BLaER1 (cell line): ENCODE data around the gene TFCP2L1.

Experiments used
- H3K27ac ChIP-seq: shearing (Covaris generic); formaldehyde crosslinking; 2 replicates; pipeline ENCODE4 v1.8.1; 2022
- H3K27me3 ChIP-seq: shearing (Covaris generic); formaldehyde crosslinking; 2 replicates; pipeline ENCODE4 v1.8.1; 2022
- H3K36me3 ChIP-seq: shearing (Covaris generic); formaldehyde crosslinking; 2 replicates; pipeline ENCODE4 v1.8.1; 2022
- H3K4me1 ChIP-seq: shearing (Covaris generic); formaldehyde crosslinking; 2 replicates; pipeline ENCODE4 v1.8.1; 2022
- H3K4me2 ChIP-seq: shearing (Covaris generic); formaldehyde crosslinking; 2 replicates; pipeline ENCODE4 v1.8.1; 2022
- H3K4me3 ChIP-seq: shearing (Covaris generic); formaldehyde crosslinking; 2 replicates; pipeline ENCODE4 v1.8.1; 2022
- H3K9ac ChIP-seq: shearing (Covaris generic); formaldehyde crosslinking; 2 replicates; pipeline ENCODE4 v1.8.1; 2022
- H3K9me3 ChIP-seq: shearing (Covaris generic); formaldehyde crosslinking; 2 replicates; pipeline ENCODE4 v1.8.1; 2022
- H4K20me1 ChIP-seq: shearing (Covaris generic); formaldehyde crosslinking; 2 replicates; pipeline ENCODE4 v1.8.1; 2022
- Cebpa-rat ChIP-seq: shearing (Covaris generic); IDR thresholded peaks from 2 replicates; pipeline ENCODE4 v1.8.1; 2022

Gene TFCP2L1

DNA sequence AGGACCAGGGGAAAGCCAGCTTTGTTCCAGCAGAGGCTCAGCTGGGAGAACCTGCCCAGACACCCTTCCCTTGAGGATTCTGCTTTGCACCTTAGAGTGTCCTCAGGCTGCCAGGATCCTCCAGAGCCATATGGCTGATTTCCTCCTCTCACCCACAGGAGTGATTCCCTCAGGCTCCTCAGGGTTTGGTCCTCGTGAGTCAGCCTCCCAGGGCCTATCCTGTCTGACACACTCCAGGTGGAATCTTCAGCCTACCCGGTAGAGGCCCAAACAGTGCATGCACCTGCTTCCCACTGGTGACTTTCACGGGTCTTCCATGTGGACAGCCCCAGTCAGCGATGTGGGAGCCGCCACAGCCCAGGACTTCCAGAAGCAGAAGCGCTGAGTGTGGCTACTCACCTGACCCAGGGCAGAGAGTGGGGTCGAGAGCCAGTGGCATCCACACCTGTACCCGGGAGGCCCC lies 73.3 kb downstream of the TFCP2L1 start:
- Histone ChIP-seq H4K20me1 (no peaks in the 10 kb centered on the region), H3K4me2 (no peak overlapping the region), H3K4me1 (no peaks in the 10 kb centered on the region), H3K27me3 (no peaks in the 10 kb centered on the region), H3K9me3 (no peaks in the 10 kb centered on the region), H3K9ac (no peak overlapping the region), H3K27ac (no peak overlapping the region), H3K36me3 (no peaks in the 10 kb centered on the region), H3K4me3 (no peak overlapping the region)
- TF ChIP-seq Cebpa-rat = no peak

- Histone ChIP-seq H3K9me3 (no peaks in the 10 kb centered on the region), H3K4me3 (no peak overlapping the region), H3K9ac (no peak overlapping the region), H3K4me1 (no peaks in the 10 kb centered on the region), H3K27me3 (no peaks in the 10 kb centered on the region), H3K36me3 (no peaks in the 10 kb centered on the region), H3K4me2 (no peak overlapping the region), H4K20me1 (no peaks in the 10 kb centered on the region), H3K27ac (no peak overlapping the region)
- TF ChIP-seq Cebpa-rat = no peak
Observed at GRCh38 chr2:121211251-121211650, 73.8 kb downstream of the TFCP2L1 start.

DNA sequence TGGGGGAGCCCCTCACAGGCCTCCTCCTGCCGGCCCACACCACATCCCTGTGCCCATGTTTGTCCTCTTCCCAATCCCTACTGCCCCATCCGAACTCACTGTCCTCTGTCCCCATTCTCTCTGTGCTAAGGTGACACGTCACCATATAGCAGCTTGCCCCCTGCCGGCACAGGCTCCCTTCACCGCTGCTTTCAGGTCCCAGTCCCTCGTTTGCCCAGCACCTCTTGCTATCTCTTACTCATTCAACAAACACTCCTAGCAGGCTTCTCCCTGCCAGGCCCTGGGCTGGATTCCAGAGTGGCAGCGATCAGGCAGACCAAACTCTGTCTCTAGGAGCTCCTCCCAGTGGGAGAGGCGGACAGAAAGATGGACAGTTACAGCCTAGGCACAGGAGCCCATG lies 74.3 kb downstream of the TFCP2L1 start:
- Histone ChIP-seq H3K27ac (no peak overlapping the region), H3K4me1 (no peaks in the 10 kb centered on the region), H3K36me3 (no peaks in the 10 kb centered on the region), H3K27me3 (no peaks in the 10 kb centered on the region), H3K4me3 (no peak overlapping the region), H4K20me1 (no peaks in the 10 kb centered on the region), H3K9me3 (no peaks in the 10 kb centered on the region), H3K4me2 (no peak overlapping the region), H3K9ac (no peak overlapping the region)
- TF ChIP-seq Cebpa-rat = no peak

- H3K27ac ChIP-seq = no peak overlapping the region
- no peak overlapping the region for H3K4me3 ChIP-seq
- H3K9me3 ChIP-seq = no peaks in the 10 kb centered on the region
- H3K27me3 ChIP-seq = no peaks in the 10 kb centered on the region
- H3K36me3 ChIP-seq = no peaks in the 10 kb centered on the region
- H4K20me1 ChIP-seq = no peaks in the 10 kb centered on the region
- TF ChIP-seq Cebpa-rat = no peak
- H3K4me1 ChIP-seq = no peaks in the 10 kb centered on the region
- no peak overlapping the region for H3K9ac ChIP-seq
- no peak overlapping the region for H3K4me2 ChIP-seq
Observed at GRCh38 chr2:121209014-121209610, 75.9 kb downstream of the TFCP2L1 start.

- TF ChIP-seq Cebpa-rat = no peak
- Histone ChIP-seq H3K9ac (no peak overlapping the region), H3K27me3 (no peaks in the 10 kb centered on the region), H3K4me1 (no peaks in the 10 kb centered on the region), H3K4me3 (no peak overlapping the region), H4K20me1 (no peaks in the 10 kb centered on the region), H3K36me3 (no peaks in the 10 kb centered on the region), H3K27ac (no peak overlapping the region), H3K4me2 (no peak overlapping the region), H3K9me3 (no peaks in the 10 kb centered on the region)
Observed at GRCh38 chr2:121207494-121207893, 77.5 kb downstream of the TFCP2L1 start.

DNA sequence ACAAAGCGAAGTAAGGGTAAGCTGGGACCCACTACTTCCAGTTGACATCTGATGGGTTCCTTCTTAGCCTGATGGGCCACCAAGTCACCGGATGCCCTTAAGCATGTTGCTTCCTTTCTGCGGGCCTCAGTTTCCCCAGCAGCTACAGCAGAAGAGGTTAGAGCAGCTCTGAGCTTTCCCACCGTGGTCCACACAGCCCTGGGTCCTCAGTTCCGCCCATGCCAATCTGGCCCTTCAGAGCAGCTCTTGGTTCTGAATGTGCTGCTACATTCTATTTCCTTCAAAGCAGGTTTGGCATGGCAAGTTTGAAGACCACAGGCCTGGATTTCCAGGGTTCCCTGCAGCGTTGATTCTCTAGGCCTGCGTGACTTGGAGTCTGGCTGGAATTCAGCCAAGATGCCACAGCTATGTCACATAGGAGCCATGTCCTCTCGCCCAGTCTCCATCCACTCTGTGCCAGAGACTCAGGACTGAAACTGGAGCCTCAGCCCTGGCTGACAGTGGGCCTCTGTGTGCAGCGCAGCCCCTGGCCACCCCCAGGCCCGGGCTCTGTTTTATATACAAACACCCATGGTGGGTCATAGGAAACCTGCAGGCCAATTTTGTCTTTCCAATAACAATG lies 79.6 kb downstream of the TFCP2L1 start:
- TF ChIP-seq Cebpa-rat = no peak
- Histone ChIP-seq H3K4me2 (no peak overlapping the region), H3K9me3 (no peaks in the 10 kb centered on the region), H3K27ac (no peak overlapping the region), H3K4me1 (no peaks in the 10 kb centered on the region), H3K9ac (no peak overlapping the region), H3K4me3 (no peak overlapping the region), H3K27me3 (no peaks in the 10 kb centered on the region), H4K20me1 (no peaks in the 10 kb centered on the region), H3K36me3 (no peaks in the 10 kb centered on the region)

GRCh38 chr2:121203591-121204249 lies 81.3 kb downstream of the TFCP2L1 start:
- Histone ChIP-seq H3K4me1 (no peaks in the 10 kb centered on the region), H3K4me2 (no peak overlapping the region), H3K9ac (no peak overlapping the region), H3K36me3 (no peaks in the 10 kb centered on the region), H3K4me3 (no peak overlapping the region), H3K9me3 (no peaks in the 10 kb centered on the region), H4K20me1 (no peaks in the 10 kb centered on the region), H3K27ac (no peak overlapping the region), H3K27me3 (no peaks in the 10 kb centered on the region)
- no peak for TF ChIP-seq Cebpa-rat

GRCh38 chr2:121202541-121203310 lies 82.3 kb downstream of the TFCP2L1 start:
- no peak overlapping the region for H3K4me2 ChIP-seq
- H3K36me3 ChIP-seq = no peaks in the 10 kb centered on the region
- H3K4me3 ChIP-seq = no peak overlapping the region
- H3K9ac ChIP-seq = no peak overlapping the region
- no peak for TF ChIP-seq Cebpa-rat
- H3K4me1 ChIP-seq = no peaks in the 10 kb centered on the region
- H4K20me1 ChIP-seq = no peaks in the 10 kb centered on the region
- no peak overlapping the region for H3K27ac ChIP-seq
- H3K9me3 ChIP-seq = no peaks in the 10 kb centered on the region
- H3K27me3 ChIP-seq = no peaks in the 10 kb centered on the region

GRCh38 chr2:121201796-121202195 lies 83.2 kb downstream of the TFCP2L1 start:
- H3K4me1 ChIP-seq = no peaks in the 10 kb centered on the region
- H3K36me3 ChIP-seq = no peaks in the 10 kb centered on the region
- H3K4me3 ChIP-seq = no peak overlapping the region
- H3K9me3 ChIP-seq = no peaks in the 10 kb centered on the region
- TF ChIP-seq Cebpa-rat = no peak
- H3K9ac ChIP-seq = no peak overlapping the region
- H4K20me1 ChIP-seq = no peaks in the 10 kb centered on the region
- no peak overlapping the region for H3K4me2 ChIP-seq
- no peak overlapping the region for H3K27ac ChIP-seq
- no peaks in the 10 kb centered on the region for H3K27me3 ChIP-seq
